Left lung (tissue), 10 donors: ENCODE data around the gene SLC10A2. TPM values are rescaled to one million over a fixed set of nuclear protein-coding genes. Genes with fewer than 3 reads are reported as not detected.

Source experiments
- ATAC-seq: fragments of 200-7000 bp; cut with Tn5 transposase; one replicate; pipeline ENCODE4 v1.9.1; 2020; ENCODE audit warnings: moderate library complexity
- DNase-seq, 4 donors: peaks; one replicate each; pipeline ENCODE4 v3.0.0-alpha.2; 2013 to 2020
- H3K27ac ChIP-seq, 2 donors: fragments of 200-600 bp; sonication (generic) in 1 of 2; one replicate each; pipeline versions ENCODE4 v1.5.0 to v1.8.0; 2020 to 2021
- H3K27me3 ChIP-seq, 2 donors: fragments of 200-600 bp; sonication (generic) in 1 of 2; one replicate each; pipeline versions ENCODE4 v1.5.0 to v1.8.0; 2020 to 2021
- H3K36me3 ChIP-seq, 2 donors: fragments of 200-600 bp; sonication (generic) in 1 of 2; one replicate each; pipeline versions ENCODE4 v1.5.0 to v1.8.0; 2020 to 2021
- H3K4me1 ChIP-seq, 2 donors: fragments of 200-600 bp; one replicate each; pipeline ENCODE4 v1.8.0; 2021
- H3K4me3 ChIP-seq, 2 donors: fragments of 200-600 bp; sonication (generic) in 1 of 2; one replicate each; pipeline versions ENCODE4 v1.5.0 to v1.8.0; 2020 to 2021; ENCODE audit warnings: mild to moderate bottlenecking in 1 of 2
- H3K9me3 ChIP-seq, 2 donors: fragments of 200-600 bp; sonication (generic) in 1 of 2; one replicate each; pipeline versions ENCODE4 v1.5.0 to v1.8.0; 2020 to 2021
- CTCF ChIP-seq, 2 donors: fragments of 200-600 bp; sonication (generic) in 1 of 2; IDR thresholded peaks; one replicate each; pipeline versions ENCODE4 v1.5.0 to v1.8.0; 2021; ENCODE audit warnings: antibody characterized with exemption in 2 of 2
- intact Hi-C, 2 donors: fragments of 100-400 bp; cut with DNase I; formaldehyde crosslinking; loops; one replicate each; pipeline versions ENCODE4 v1.11.2 to v1.14.2; 2022
- polyA plus RNA-seq, 6 donors: library from polyadenylated mRNA; unstranded; fragments of 120-200 nt; gene quantifications; one replicate each; pipeline ENCODE4 v1.2.1, GENCODE V29; 2013; ENCODE audit not compliant: insufficient read length in 6 of 6
- total RNA-seq, 2 donors: library from RNA; stranded (reverse); fragmentation: NEBNext Ultra II Directional; extraction: Animal tissue kit (Norgen Biotek cat#: 25700); gene quantifications; one replicate each; pipeline ENCODE4 v1.2.1, GENCODE V29; 2021
- donor health status: DM: no; HTN: yes; CAD: no.
- donor health status: DM: no; HTN: no; CAD: no.

The SLC10A2 gene
- total and polyA plus RNA-seq, 8 donors = 6.8 to 15.0 (median 9.3) TPM; not detected in 2

- intact Hi-C loops = no loop called here
- H3K4me1 ChIP-seq = no peaks in the 10 kb centered on the region
- no peaks in the 10 kb centered on the region for H3K36me3 ChIP-seq
- ATAC-seq (no peak), DNase-seq (no peak)
- no peak for TF ChIP-seq CTCF (IDR thresholded peaks at IDR 0.05)
- peaks cover 0 to 50% of the 10 kb centered on the region in 2 donors for H3K9me3 ChIP-seq
- H3K27ac ChIP-seq = no peak overlapping the region
- no peaks in the 10 kb centered on the region for H3K27me3 ChIP-seq
- no peak overlapping the region for H3K4me3 ChIP-seq
Measured at GRCh38 chr13:103055166-103055565, 11.1 kb downstream of the SLC10A2 start.

- Histone ChIP-seq H3K36me3 (no peaks in the 10 kb centered on the region), H3K4me3 (no peak overlapping the region), H3K27me3 (no peaks in the 10 kb centered on the region), H3K4me1 (no peaks in the 10 kb centered on the region), H3K9me3 (no peaks in the 10 kb centered on the region), H3K27ac (no peak overlapping the region)
- TF ChIP-seq CTCF (IDR thresholded peaks at IDR 0.05) = no peak
- DNase-seq (no peak), ATAC-seq (no peak)
- intact Hi-C loops = no loop called here
Measured at GRCh38 chr13:103046676-103047075, 19.5 kb downstream of the SLC10A2 start.

DNA sequence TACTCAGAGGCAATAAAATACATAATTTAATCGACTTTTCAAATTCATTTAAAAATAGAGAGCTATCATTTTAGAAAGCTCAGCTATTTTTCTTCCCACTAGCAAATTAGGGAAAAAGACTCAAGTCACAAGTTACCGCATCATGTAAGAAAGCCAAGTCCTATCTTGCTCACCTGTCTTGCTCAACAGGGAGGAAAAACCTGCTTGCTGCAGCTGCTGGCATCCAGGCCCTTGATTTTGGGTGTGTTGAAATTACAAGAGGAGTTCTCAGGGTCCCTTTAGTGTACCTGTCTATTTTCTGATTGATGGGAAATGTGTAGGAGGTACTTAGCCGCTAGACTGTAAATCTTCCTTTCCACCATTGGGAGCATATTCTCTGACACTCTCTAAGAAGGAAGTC is 22.2 kb downstream of the SLC10A2 start:
- H3K36me3 ChIP-seq = no peaks in the 10 kb centered on the region
- ATAC-seq = no peak
- H3K4me1 ChIP-seq = no peaks in the 10 kb centered on the region
- no peak overlapping the region for H3K4me3 ChIP-seq
- H3K27ac ChIP-seq = no peak overlapping the region
- no peak for TF ChIP-seq CTCF (IDR thresholded peaks at IDR 0.05)
- intact Hi-C loops = no loop called here
- no peaks in the 10 kb centered on the region for H3K27me3 ChIP-seq
- no peaks in the 10 kb centered on the region for H3K9me3 ChIP-seq
- DNase-seq = no peak

GRCh38 chr13:103040006-103040405 is 26.2 kb downstream of the SLC10A2 start:
- Histone ChIP-seq H3K4me3 (no peak overlapping the region), H3K9me3 (no peaks in the 10 kb centered on the region), H3K27me3 (no peaks in the 10 kb centered on the region), H3K36me3 (no peaks in the 10 kb centered on the region), H3K27ac (no peak overlapping the region), H3K4me1 (no peaks in the 10 kb centered on the region)
- DNase-seq = no peak
- intact Hi-C loops = no loop called here
- no peak for ATAC-seq
- TF ChIP-seq CTCF (IDR thresholded peaks at IDR 0.05) = no peak

DNA sequence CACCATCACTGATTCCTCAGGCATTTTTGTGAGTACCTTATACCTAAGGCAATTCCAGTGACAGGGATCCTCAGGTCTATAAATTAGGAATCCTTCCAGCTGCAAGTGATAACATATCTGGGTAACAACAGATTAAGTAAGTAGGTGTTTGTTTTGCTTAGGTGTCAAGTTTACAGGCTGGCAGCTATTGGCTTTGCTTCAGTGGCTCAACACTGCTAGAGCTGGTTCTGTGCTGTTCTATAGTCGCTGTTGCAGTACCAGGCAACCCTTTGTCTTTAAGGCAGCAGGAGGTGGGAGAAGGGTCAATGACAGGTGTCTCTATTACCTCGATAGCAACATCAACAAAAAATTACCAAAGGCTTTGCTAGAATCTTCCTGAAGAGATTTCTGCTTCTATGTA is 27.0 kb downstream of the SLC10A2 start:
- no peak for TF ChIP-seq CTCF (IDR thresholded peaks at IDR 0.05)

More for the DNA sequence above, 27.0 kb downstream of the SLC10A2 start:
- no peak overlapping the region for H3K4me3 ChIP-seq
- no peak overlapping the region for H3K27ac ChIP-seq
- no peaks in the 10 kb centered on the region for H3K36me3 ChIP-seq
- ATAC-seq (no peak), DNase-seq (no peak)
- intact Hi-C loops = no loop called here
- H3K4me1 ChIP-seq = no peaks in the 10 kb centered on the region
- H3K27me3 ChIP-seq = no peaks in the 10 kb centered on the region
- H3K9me3 ChIP-seq = no peaks in the 10 kb centered on the region
